Germinal center (tissue), 1 donor: ENCODE measurements around the gene CCSER2.

Source experiments
- DNase-seq: peaks from one replicate; pipeline ENCODE4 v3.0.0; 2012; ENCODE audit warnings: mixed read lengths, low spot score

Gene CCSER2

GRCh38 chr10:84548869-84549268 is 220.5 kb downstream of the CCSER2 start:
- no peak for DNase-seq

GRCh38 chr10:84549368-84550165 is 221.2 kb downstream of the CCSER2 start:
- no peak for DNase-seq

GRCh38 chr10:84550756-84551436 is 222.5 kb downstream of the CCSER2 start:
- DNase-seq = no peak

GRCh38 chr10:84551437-84552120 is 223.2 kb downstream of the CCSER2 start:
- no peak for DNase-seq

- DNase-seq = no peak
Measured at GRCh38 chr10:84552478-84552877, 224.1 kb downstream of the CCSER2 start.

- no peak for DNase-seq
Measured at GRCh38 chr10:84562592-84562991, 234.2 kb downstream of the CCSER2 start.

- DNase-seq = no peak
Measured at GRCh38 chr10:84563355-84563754, 235.0 kb downstream of the CCSER2 start.

- no peak for DNase-seq
Measured at GRCh38 chr10:84563868-84564267, 235.5 kb downstream of the CCSER2 start.

GRCh38 chr10:84565881-84566582 is 237.6 kb downstream of the CCSER2 start:
- DNase-seq = no peak

GRCh38 chr10:84567133-84567532 is 238.7 kb downstream of the CCSER2 start:
- no peak for DNase-seq
